GM15510 (cell line): ENCODE results near the gene PHEX.

Experiments
- POLR2A ChIP-seq: IDR thresholded peaks from 3 replicates; pipeline ENCODE4 v1.6.1; 2011; ENCODE audit warnings: borderline replicate concordance; ENCODE audit not compliant: insufficient read length; ENCODE audit errors: extremely low read depth

Gene PHEX

DNA sequence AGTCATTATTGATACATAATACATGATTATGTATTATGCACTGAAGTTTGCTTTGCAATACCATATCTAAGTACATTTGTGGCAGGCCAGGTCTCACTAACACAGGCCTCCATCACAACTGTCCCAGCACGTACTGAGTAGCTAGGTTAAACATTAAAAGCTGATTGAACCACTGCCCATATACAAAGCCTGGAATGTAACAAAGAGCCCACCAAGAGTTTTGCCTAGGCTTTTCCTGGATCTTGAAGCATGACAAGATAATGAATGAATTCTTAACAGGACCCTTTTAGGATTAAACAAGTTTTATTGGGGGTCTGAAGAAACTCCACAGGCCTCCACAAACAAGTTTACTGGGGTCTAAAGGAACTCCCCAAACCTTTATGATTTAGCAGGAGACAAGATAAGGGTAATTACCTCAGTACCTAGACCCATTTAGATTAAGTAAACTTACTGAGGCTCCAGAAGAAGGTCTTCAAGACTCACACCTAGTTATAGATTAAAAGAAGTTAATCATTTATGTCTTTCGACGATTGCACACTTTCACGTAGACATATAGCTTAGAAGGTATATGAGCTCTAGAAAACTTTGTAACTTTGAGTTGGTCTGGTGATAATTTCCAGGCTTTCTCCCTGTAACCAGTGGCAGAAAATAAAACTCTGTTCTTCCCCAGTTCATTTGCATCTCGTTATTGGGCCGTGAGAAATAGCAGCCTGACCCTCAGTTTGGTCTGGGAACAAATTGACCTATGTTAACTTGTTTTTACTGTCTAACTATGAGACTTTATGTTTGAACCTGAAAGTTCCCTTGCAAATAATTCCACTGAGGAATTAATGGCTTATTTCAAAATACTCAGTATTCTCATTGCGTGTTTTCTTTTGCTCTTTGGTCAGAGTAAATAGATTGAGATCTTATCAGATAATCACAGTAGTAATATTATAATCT lies 84.8 kb downstream of the PHEX start:
- TF ChIP-seq POLR2A = no peak

GRCh38 chrX:22117633-22118032 lies 85.5 kb downstream of the PHEX start:
- TF ChIP-seq POLR2A = no peak

DNA sequence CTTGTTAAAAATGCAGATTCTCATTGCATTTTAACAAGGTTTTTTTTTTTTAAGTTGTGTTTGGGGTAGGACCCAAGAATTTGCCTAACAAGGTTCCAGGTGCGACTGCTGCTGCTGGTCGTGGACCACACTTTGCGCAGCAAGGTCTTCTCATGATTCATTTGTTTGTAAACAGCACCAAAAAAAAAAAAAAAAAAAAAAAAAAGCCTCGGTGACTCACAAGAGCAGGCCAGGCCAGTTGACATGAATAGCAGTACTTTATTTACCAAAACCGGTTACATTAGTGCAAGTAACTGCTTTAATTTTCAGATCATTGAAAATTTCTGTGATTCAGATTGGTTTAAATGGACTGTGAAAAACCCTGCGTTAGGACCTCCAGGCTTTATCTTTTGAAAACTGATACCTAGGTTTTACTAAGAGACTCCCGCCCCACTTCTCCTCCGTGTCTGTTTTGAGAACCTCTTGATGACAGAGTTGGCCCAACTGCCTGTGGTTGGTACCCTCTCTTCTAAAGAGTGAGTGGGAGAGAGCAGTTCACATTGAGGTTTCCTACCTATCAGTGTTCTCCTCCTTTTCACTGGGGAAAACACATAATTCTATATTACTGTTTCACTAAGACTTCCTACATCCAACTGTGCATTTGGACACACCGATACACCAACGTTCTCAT lies 86.2 kb downstream of the PHEX start:
- TF ChIP-seq POLR2A = no peak

DNA sequence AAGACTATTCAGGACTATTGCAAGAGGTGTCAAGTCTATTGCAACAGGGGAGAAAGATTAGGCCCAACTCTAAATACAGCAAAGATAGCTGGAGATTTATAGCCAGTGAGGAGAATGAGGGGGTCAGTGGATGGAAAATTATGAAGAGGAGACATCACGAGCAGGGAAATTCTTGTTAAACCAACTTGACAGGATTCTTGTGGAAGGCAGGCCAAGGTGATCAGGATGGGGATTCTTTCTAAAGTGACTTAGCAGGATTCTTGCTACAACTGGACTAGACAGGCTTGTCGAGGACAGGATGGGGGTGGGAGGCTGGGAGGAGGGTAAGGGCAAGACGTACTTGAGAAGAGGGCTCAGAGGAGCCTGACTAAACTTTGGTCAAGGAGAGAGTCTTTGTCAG lies 89.0 kb downstream of the PHEX start:
- TF ChIP-seq POLR2A = no peak

- no peak for TF ChIP-seq POLR2A
Measured at GRCh38 chrX:22122510-22122909, 90.4 kb downstream of the PHEX start.

GRCh38 chrX:22124098-22124497 lies 92.0 kb downstream of the PHEX start:
- TF ChIP-seq POLR2A = no peak

DNA sequence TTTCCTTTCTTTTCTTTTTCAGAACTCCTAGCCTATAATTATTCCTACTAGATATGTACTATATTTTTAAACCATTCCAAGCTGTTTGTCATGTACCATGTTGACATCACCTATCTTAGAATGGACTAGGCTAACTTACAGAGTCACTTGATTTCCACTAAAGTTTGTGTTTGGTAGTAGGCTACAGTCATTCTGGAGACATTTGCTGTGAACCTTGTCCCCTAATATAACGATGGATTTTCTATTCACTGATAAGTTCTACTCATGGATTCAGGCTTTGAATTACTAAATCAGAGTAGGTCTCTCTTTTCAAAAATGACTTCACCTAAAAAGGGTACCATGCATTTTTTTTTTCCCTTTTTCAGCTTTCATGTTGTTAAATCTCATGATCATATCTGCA lies 93.4 kb downstream of the PHEX start:
- TF ChIP-seq POLR2A = no peak

DNA sequence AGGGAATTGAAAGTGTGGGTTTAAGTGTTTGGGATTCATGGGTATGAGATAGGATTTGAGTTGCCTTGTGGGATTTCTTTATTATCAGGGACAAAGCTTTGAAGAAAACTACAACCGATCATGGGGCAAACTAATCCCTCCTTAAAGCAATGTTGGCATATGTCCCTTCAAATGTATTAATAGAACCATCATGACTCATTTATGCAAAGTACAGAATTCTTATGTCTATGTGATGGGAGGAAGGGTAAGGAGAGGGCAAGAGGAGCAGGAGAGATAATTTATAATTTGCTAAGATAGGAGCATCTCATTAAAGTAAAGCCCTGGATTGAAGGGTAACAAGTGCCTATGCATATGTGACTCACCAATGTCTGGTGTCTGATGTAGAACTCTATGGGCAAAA lies 94.2 kb downstream of the PHEX start:
- no peak for TF ChIP-seq POLR2A

DNA sequence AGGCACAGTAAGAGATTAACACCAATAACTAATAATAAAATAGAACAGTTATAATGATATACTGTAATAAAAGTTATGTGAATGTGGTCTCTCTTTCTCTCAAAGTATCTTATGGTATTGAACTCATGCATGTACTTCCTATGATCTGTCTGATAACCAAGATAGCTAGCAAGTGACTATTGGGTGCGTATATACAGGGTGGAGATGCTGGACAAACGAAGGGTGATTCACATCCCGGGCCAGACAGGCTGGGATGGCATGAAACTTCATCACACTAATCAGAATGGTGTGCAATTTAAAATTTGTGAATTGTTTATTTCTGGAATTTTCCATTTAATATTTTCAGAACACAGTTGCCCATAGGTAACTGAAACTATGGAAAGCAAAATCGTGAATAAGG lies 96.8 kb downstream of the PHEX start:
- no peak for TF ChIP-seq POLR2A

GRCh38 chrX:22134681-22135080 lies 102.6 kb downstream of the PHEX start:
- no peak for TF ChIP-seq POLR2A

- TF ChIP-seq POLR2A = no peak
Measured at GRCh38 chrX:22135171-22135711, 103.1 kb downstream of the PHEX start.

DNA sequence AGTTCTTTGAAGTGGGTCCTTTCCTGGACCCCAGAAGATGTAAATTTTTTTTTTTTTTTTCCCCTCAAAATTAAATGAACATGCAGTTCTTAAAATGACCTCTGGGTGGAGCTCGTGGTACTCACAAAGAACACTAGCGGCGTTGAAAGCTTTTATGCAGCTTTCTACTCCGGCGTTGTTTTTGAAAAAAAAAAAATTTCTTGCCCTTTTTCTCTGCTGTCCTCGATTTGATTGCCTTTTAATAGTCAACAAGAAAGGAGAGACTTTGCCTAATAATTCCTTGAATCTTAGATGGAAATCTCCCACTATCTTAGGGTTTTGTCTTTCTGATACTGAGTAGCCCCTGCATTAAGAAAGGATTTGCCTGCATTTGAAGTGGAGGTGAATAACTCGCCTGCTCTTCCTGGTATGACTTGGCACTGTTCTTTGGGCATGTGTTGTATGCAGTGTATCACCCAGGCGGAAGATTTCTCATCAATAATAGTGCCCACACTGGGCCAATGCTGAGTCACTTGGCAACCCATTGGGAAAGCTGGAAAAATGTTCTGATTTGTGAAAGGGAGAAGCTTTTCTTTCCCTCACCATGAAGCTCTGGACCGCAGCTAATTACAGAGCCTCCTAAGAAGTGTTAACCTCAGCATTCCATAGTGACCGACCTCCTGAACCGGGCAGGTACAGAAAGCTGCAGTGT lies 104.0 kb downstream of the PHEX start:
- no peak for TF ChIP-seq POLR2A

- TF ChIP-seq POLR2A = no peak
Measured at GRCh38 chrX:22136711-22137110, 104.6 kb downstream of the PHEX start.

DNA sequence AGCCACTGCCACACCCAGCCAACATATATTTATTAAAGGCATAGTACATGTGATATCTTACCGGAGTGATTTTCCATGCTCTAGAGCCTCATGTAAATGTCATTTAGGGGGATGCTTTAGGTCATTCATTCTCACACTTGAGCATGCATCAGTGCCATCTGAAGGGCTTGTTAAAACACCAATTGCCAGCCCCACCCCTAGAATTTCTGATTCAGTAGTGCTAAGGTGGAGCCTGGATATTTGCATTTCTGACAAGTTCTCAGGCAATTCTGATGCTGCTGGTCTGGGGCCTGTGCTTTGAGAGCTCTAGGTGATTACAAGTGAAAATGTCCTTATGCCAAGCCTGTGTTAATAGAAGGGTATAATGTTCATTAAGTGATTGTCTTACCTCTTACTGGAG lies 107.7 kb downstream of the PHEX start:
- no peak for TF ChIP-seq POLR2A
